ENCODE measurements around the gene SLC15A1. TPM values are rescaled to one million over a fixed set of nuclear protein-coding genes. Genes with fewer than 3 reads are reported as not detected.

The SLC15A1 gene
- polyA plus RNA-seq, 1 donor from 2014 or later = not detected

DNA sequence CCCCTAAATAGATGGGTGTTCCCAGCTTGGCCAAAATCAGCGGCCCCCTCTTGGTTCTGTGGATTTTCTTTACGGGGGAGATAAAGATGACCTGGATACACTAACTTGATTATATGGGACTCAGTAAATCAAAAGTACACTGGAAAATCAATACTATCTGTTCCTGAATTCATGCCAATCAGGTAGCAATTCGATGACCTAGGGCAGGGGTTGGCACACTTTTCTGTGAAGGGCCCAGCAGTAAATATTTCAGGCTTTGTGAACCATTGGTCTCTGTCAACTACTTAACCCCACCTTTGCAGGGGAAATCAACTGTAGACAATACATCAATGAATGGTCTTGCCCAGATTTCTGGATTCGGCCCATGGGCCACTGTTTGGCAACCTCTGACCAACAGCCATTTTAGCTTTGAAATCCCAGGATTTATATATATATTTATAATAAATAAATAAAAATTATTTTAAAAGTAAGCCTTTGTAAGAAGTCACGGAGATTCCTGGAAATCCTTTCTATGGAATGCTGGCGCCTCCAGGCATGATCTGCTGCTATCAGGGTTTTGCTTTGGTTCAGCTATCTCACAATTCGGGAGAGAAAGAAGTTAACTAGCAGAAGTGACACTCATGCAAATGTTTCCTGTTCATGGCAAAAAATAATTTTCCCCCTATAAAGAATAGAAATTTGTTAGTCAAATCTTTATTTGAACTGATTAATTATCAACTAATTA, 32.8 kb downstream of the SLC15A1 start:
- H3K36me3 ChIP-seq (ENCODE audit: insufficient read depth, low read length) = no peaks in the 10 kb centered on the region
- H3K27me3 ChIP-seq (ENCODE audit: insufficient read depth, low read depth, low read length) = no peaks in the 10 kb centered on the region
- no peak overlapping the region for H3K4me2 ChIP-seq (ENCODE audit: low read length)
- H3K79me2 ChIP-seq (replicated peaks; ENCODE audit: insufficient read depth, low read length) = no peaks in the 10 kb centered on the region
- no peaks in the 10 kb centered on the region for H3K9me2 ChIP-seq (ENCODE audit: insufficient read depth, low read length)
- no peak overlapping the region for H3K4me3 ChIP-seq (ENCODE audit: low read length)
- H2AFZ ChIP-seq (ENCODE audit: low read depth, low read length) = no peak overlapping the region
- no peak overlapping the region for H3K9ac ChIP-seq (ENCODE audit: low read length)
- no peaks in the 10 kb centered on the region for H4K20me1 ChIP-seq (ENCODE audit: insufficient read depth)
- H3K27ac ChIP-seq (ENCODE audit: low read length) = no peak overlapping the region
- TF ChIP-seq EP300 (conservative IDR thresholded peaks at IDR 0.05; ENCODE audit: poor library complexity, severe bottlenecking) = no peak
- TF ChIP-seq TAF1 (IDR thresholded peaks at IDR 0.05; ENCODE audit: low read depth) = no peak
- no peak for TF ChIP-seq RAD21 (conservative IDR thresholded peaks at IDR 0.05)
- no peak for TF ChIP-seq EZH2 (IDR thresholded peaks at IDR 0.05; ENCODE audit: borderline replicate concordance, insufficient read depth, low read length, poor library complexity, severe bottlenecking)
- TF ChIP-seq REST (IDR thresholded peaks at IDR 0.05; ENCODE audit: borderline replicate concordance) = no peak
- no peak for TF ChIP-seq POLR2AphosphoS5 (IDR thresholded peaks at IDR 0.05)
- TF ChIP-seq SMC3 (conservative IDR thresholded peaks at IDR 0.05; ENCODE audit: poor library complexity) = no peak
- TF ChIP-seq, protein P1, sequence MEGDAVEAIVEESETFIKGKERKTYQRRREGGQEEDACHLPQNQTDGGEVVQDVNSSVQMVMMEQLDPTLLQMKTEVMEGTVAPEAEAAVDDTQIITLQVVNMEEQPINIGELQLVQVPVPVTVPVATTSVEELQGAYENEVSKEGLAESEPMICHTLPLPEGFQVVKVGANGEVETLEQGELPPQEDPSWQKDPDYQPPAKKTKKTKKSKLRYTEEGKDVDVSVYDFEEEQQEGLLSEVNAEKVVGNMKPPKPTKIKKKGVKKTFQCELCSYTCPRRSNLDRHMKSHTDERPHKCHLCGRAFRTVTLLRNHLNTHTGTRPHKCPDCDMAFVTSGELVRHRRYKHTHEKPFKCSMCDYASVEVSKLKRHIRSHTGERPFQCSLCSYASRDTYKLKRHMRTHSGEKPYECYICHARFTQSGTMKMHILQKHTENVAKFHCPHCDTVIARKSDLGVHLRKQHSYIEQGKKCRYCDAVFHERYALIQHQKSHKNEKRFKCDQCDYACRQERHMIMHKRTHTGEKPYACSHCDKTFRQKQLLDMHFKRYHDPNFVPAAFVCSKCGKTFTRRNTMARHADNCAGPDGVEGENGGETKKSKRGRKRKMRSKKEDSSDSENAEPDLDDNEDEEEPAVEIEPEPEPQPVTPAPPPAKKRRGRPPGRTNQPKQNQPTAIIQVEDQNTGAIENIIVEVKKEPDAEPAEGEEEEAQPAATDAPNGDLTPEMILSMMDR (IDR thresholded peaks at IDR 0.05; ENCODE audit: poor library complexity, severe bottlenecking) = no peak
- TF ChIP-seq MXI1 (conservative IDR thresholded peaks at IDR 0.05; ENCODE audit: poor library complexity, severe bottlenecking) = no peak
- no peaks in the 10 kb centered on the region for H3K9me3 ChIP-seq (ENCODE audit: low read length)
- H3F3A ChIP-seq (ENCODE audit: insufficient read depth, low read length, poor library complexity, severe bottlenecking) = no peaks in the 10 kb centered on the region

GRCh38 chr13:98717891-98718290, 34.6 kb downstream of the SLC15A1 start:
- Histone ChIP-seq H3K27ac (ENCODE audit: low read length) (no peak overlapping the region), H3K79me2 (replicated peaks; ENCODE audit: insufficient read depth, low read length) (no peaks in the 10 kb centered on the region), H3K9ac (ENCODE audit: low read length) (no peak overlapping the region), H3K9me3 (ENCODE audit: low read length) (no peaks in the 10 kb centered on the region), H3F3A (ENCODE audit: insufficient read depth, low read length, poor library complexity, severe bottlenecking) (no peaks in the 10 kb centered on the region), H2AFZ (ENCODE audit: low read depth, low read length) (no peak overlapping the region), H3K4me2 (ENCODE audit: low read length) (no peak overlapping the region), H4K20me1 (ENCODE audit: insufficient read depth) (no peaks in the 10 kb centered on the region), H3K4me3 (ENCODE audit: low read length) (no peak overlapping the region), H3K9me2 (ENCODE audit: insufficient read depth, low read length) (no peaks in the 10 kb centered on the region), H3K36me3 (ENCODE audit: insufficient read depth, low read length) (no peaks in the 10 kb centered on the region), H3K27me3 (ENCODE audit: insufficient read depth, low read depth, low read length) (no peaks in the 10 kb centered on the region)
- TF ChIP-seq EZH2 (IDR thresholded peaks at IDR 0.05; ENCODE audit: borderline replicate concordance, insufficient read depth, low read length, poor library complexity, severe bottlenecking) = no peak

Measured in neural cell (in vitro differentiated cells).